GM12891 (cell line): ENCODE data around the gene GUK1.

Experiments used
- DNase-seq: peaks from one replicate; pipeline ENCODE4 v3.0.0; 2011; ENCODE audit warnings: low spot score; ENCODE audit not compliant: insufficient read length
- FAIRE-seq: peaks from 2 replicates; lab custom pipeline; 2011; peaks lifted over from hg19 to GRCh38; lab: Jason Lieb, UNC
- PAX5 ChIP-seq: IDR thresholded peaks from 2 replicates; pipeline ENCODE4 v1.6.1; 2011; ENCODE audit warnings: low read length, moderate library complexity, mild to moderate bottlenecking; ENCODE audit not compliant: insufficient read depth, severe bottlenecking
- POLR2A ChIP-seq: IDR thresholded peaks from 2 replicates; pipeline ENCODE4 v1.6.1; 2011; ENCODE audit warnings: low read depth, low read length, control low read depth
- POLR2AphosphoS5 ChIP-seq: IDR thresholded peaks from 2 replicates; pipeline ENCODE4 v1.6.1; 2011; ENCODE audit warnings: low read depth, low read length, control low read depth
- POU2F2 ChIP-seq: IDR thresholded peaks from 2 replicates; pipeline ENCODE4 v1.6.1; 2011; ENCODE audit warnings: low read depth, mild to moderate bottlenecking, control low read depth, low read length, moderate library complexity
- SPI1 ChIP-seq: IDR thresholded peaks from 2 replicates; pipeline ENCODE4 v1.6.1; 2011; ENCODE audit warnings: low read depth, low read length, control low read depth
- TAF1 ChIP-seq: IDR thresholded peaks from 2 replicates; pipeline ENCODE4 v1.6.1; 2011; ENCODE audit warnings: low read depth, low read length, control low read depth

The GUK1 gene

GRCh38 chr1:228149406-228150119, 9.5 kb downstream of the GUK1 start, which contains the start of gene GJC2:
Gene GJC2 (plus strand): TSS chr1:228149930. CDS start chr1:228157759, 7,829 bp downstream.
- DNase-seq (no peak), FAIRE-seq (no peak)
- no peak for TF ChIP-seq SPI1
- no peak for TF ChIP-seq POLR2AphosphoS5
- no peak for TF ChIP-seq TAF1
- no peak for TF ChIP-seq POLR2A
- TF ChIP-seq POU2F2 = no peak
- no peak for TF ChIP-seq PAX5

DNA sequence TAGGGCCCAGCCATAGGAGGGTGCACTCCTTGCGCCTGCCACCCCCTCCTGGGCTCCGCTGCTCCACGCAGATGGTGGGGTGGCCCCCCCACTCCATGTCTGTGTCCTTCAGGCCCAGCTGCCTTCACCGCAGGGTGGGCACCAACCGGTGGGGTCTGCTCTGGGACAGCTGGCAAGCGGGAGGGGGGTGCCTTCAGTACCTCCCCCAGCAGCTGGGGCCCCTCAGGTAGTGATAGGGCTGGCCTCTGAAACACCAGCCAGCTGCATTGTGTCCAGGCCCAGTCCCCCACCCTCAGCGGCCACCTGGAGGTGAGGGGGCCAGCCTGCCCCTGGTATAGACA, 10.0 kb downstream of the GUK1 start:
- FAIRE-seq (no peak), DNase-seq (no peak)
- no peak for TF ChIP-seq PAX5
- TF ChIP-seq POLR2A = no peak
- TF ChIP-seq POU2F2 = no peak

DNA sequence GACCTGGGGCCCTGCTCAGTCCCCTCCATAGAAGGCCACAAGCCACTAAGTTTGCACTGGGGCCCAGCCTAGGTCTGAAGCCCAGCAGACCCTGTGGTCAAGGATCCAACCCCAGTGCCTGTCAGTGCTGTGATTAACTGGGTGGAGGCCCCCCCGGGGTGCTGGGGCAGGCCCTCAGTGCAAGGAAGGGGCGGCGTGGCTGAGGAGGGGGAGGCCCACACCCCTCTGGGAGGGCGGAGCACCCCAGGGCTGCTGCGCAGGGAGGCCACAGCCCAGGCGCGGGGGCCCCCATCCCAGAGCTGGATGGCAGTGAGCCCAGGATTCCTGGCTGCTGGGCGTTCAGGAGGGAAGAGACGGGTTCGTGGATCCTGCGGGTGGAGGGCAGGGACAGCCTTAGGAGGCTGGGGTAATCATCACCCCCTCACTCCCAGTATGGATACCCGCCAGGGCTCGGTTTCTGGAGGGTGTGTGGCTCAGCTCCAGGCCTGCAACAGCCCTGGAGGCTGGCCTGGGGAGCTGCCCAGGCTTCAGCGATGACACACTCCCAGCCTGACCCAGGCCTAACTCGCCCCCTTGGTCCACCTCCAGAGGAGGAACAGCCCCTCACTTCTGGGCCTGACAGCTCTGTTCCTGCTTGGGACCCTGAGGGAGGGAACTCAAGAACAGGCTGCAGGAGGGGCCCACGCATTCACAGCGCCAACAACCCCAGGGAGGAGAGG, 10.5 kb downstream of the GUK1 start:
- FAIRE-seq (no peak), DNase-seq (peak; percentile 25)
- TF ChIP-seq SPI1 (no peak), TAF1 (no peak), POU2F2 (no peak), POLR2AphosphoS5 (no peak; the same call in 1 of the 2 replicates), PAX5 (no peak), POLR2A (no peak)

GRCh38 chr1:228151180-228151925, 11.3 kb downstream of the GUK1 start:
- TF ChIP-seq PAX5 (no peak), POLR2AphosphoS5 (no peak), POU2F2 (0 out of 2 replicates have a peak, but pooled peaks have one; percentile 8)
- peak; percentile 5 for DNase-seq
- FAIRE-seq = no peak

DNA sequence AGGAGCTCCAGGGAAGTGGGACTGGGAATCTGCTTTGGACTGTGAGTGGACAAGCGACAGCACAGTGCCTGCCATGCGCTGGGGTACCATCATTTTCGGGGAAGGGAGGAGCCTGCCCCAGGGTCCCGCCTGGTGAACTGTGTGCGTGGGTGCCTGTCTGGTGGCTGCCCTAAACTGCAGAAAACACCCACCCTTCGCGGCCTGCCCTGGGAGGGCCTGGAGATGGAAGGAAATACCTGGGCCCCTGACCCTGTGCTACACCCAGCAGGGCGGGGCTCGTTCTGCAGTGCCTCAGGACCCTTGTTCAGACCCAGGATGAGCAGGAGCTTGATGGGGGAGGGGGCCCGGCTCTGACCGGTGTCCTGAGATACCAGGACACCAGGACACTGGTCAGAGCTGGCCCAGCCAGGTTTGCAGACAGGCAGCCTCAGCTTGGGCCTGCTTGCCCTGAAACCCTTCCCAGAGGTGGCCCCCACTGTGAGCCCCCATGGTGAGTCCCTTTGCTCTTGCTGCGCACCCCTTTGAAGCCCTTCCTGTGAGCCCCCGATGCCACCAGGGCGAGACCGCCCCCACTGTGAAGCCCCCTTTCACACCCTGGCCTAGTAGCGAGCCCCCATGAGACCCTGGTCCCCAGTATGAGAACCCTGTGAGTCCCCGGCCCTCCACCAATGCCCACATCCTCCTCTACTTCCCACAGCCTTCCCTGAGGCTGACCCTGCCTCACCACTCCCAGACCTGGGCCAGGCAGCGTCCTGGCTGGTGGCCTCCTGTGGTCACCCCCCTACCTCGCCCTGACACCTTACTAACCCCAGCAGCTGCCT, 12.2 kb downstream of the GUK1 start:
- peak; percentile 3 for DNase-seq
- no peak for TF ChIP-seq POLR2A
- no peak for TF ChIP-seq POU2F2
- no peak for FAIRE-seq

DNA sequence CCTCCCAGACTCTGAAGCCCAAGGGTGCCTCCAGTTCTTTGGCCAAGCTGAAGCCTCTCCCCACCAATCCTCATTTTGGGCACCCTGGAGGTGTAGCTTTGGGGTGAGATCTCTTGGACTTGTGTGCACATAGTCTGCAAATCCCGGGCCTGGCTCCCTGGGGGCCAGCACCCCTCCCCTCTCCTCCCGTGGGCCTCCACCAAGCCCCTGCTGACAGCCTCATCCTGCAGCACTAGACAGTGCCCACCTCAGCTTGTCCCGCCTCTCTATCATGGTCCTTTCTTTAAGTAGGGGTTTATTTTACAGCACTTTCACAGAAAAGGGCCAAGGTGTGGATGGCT, 12.8 kb downstream of the GUK1 start:
- no peak for TF ChIP-seq POLR2A
- TF ChIP-seq SPI1 = no peak
- TF ChIP-seq TAF1 = no peak
- TF ChIP-seq POU2F2 = no peak
- TF ChIP-seq PAX5 = no peak
- TF ChIP-seq POLR2AphosphoS5 = no peak
- FAIRE-seq (no peak), DNase-seq (peak; percentile 12)

GRCh38 chr1:228154021-228154669, 14.1 kb downstream of the GUK1 start:
- no peak for TF ChIP-seq POLR2A
- FAIRE-seq = no peak
- DNase-seq = no peak

- DNase-seq = no peak
- no peak for FAIRE-seq
- TF ChIP-seq POLR2A = no peak
Observed at GRCh38 chr1:228154670-228155571, 14.8 kb downstream of the GUK1 start.
